Esophagus squamous epithelium (tissue), 5 donors: ENCODE data around the gene ZNF805. TPM values are rescaled to one million over a fixed set of nuclear protein-coding genes. Genes with fewer than 3 reads are reported as not detected.
"Not testable (repeated sequence)": the region's sequence is repeated elsewhere in the genome, so short reads cannot be mapped to it uniquely, and the experiment has no call there.

Experiments
- DNase-seq: peaks from one replicate; lab custom pipeline; 2025; lab: John Stamatoyannopoulos, UW
- H3K27ac ChIP-seq, 4 donors: fragments of 200-600 bp; sonication (generic); one replicate each; pipeline ENCODE4 v1.5.1; 2016 to 2019; ENCODE audit warnings: mild to moderate bottlenecking in 1 of 4
- H3K27me3 ChIP-seq, 4 donors: fragments of 200-600 bp; sonication (generic); 1 replicate in 3 of 4; 2 replicates in 1 of 4; pipeline versions ENCODE4 v1.5.1 to v1.6.0; 2017 to 2021; ENCODE audit warnings: antibody characterized with exemption in 1 of 4
- H3K36me3 ChIP-seq, 3 donors: fragments of 200-600 bp; sonication (generic); one replicate each; pipeline ENCODE4 v1.5.1; 2016 to 2019
- H3K4me1 ChIP-seq, 3 donors: fragments of 200-600 bp; sonication (generic); one replicate each; pipeline ENCODE4 v1.5.1; 2017 to 2019
- H3K4me3 ChIP-seq, 4 donors: fragments of 200-600 bp; sonication (generic); 1 replicate in 3 of 4; 2 replicates in 1 of 4; pipeline ENCODE4 v1.5.1; 2016 to 2019; ENCODE audit warnings: mild to moderate bottlenecking in 2 of 4, moderate library complexity in 1 of 4
- H3K9me3 ChIP-seq, 3 donors: fragments of 200-600 bp; sonication (generic); one replicate each; pipeline ENCODE4 v1.5.1; 2016 to 2019
- POLR2A ChIP-seq, 4 donors: fragments of 450-650 bp; IDR thresholded peaks; one replicate each; pipeline ENCODE4 v1.6.1; 2017; ENCODE audit warnings: antibody characterized with exemption in 4 of 4, mild to moderate bottlenecking in 4 of 4, moderate library complexity in 3 of 4
- WGBS, 2 donors: methylation state at CpG; one replicate each; pipeline ENCODE4 v1.1.5; 2018; 5-methylcytosine and 5-hydroxymethylcytosine counted together
- intact Hi-C: fragments of 100-400 bp; cut with DNase I; formaldehyde crosslinking; loops from one replicate; pipeline ENCODE4 v1.15.0; 2022
- total RNA-seq, 4 donors: library from RNA; depleted of rRNA; stranded (reverse); fragments of >200 nt; gene quantifications; one replicate each; pipeline ENCODE4 v1.1.0, GENCODE V29; 2016
- TF ChIP-seq, protein P1 (sequence below), 6 experiments: fragments of 450-650 bp in 4 of 6; fragments of 200-600 bp in 2 of 6; sonication (generic) in 2 of 6; IDR thresholded peaks; one replicate each; pipeline ENCODE4 v1.5.1; 2016 to 2019; ENCODE audit warnings: antibody characterized with exemption in 6 of 6, mild to moderate bottlenecking in 4 of 6, moderate library complexity in 4 of 6
- donor health status: DM: yes; HTN: yes; CAD: no.

The ZNF805 gene
- total RNA-seq, 4 donors from 2014 or later: 6.5 to 16.6 (median 7.6) TPM

DNA sequence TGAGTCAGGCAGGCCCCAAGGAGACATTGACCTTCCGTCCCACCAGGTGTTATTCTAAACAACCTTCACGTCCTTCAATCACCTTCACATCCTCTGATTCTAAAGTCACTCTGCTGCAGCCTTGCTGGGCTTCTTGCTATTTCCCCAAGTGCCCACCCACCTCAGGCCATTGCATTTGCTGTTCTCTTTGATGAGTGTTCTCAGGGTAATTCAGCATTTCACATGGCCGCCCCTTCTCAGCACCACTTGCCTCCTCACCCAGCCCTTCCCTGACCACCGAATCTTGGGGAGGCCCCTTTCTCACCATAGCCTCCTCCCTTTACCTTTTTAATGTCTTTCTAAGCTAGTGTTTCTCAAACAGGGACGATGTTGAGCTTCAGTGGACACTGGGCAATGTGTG is 4.6 kb downstream of the ZNF805 start:
- TF ChIP-seq, protein P1, sequence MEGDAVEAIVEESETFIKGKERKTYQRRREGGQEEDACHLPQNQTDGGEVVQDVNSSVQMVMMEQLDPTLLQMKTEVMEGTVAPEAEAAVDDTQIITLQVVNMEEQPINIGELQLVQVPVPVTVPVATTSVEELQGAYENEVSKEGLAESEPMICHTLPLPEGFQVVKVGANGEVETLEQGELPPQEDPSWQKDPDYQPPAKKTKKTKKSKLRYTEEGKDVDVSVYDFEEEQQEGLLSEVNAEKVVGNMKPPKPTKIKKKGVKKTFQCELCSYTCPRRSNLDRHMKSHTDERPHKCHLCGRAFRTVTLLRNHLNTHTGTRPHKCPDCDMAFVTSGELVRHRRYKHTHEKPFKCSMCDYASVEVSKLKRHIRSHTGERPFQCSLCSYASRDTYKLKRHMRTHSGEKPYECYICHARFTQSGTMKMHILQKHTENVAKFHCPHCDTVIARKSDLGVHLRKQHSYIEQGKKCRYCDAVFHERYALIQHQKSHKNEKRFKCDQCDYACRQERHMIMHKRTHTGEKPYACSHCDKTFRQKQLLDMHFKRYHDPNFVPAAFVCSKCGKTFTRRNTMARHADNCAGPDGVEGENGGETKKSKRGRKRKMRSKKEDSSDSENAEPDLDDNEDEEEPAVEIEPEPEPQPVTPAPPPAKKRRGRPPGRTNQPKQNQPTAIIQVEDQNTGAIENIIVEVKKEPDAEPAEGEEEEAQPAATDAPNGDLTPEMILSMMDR (IDR thresholded peaks at IDR 0.05): no peak
- no peak for TF ChIP-seq POLR2A (IDR thresholded peaks at IDR 0.05)
- H3K36me3 ChIP-seq: peaks cover 9 to 65% (median 16%) of the 10 kb centered on the region in 3 donors
- H3K4me1 ChIP-seq: peaks cover 6 to 21% (median 17%) of the 10 kb centered on the region in 3 donors
- no peak for DNase-seq
- no peaks in the 10 kb centered on the region for H3K9me3 ChIP-seq
- H3K4me3 ChIP-seq: no peak overlapping the region
- WGBS, 2 donors: 86 to 100% methylated on average over 2 to 4 of the region's 5 CpGs
- H3K27ac ChIP-seq: no peak overlapping the region
- intact Hi-C loops: no loop called here
- H3K27me3 ChIP-seq: no peaks in the 10 kb centered on the region

- no peak for DNase-seq
- Histone ChIP-seq H3K27me3 (no peaks in the 10 kb centered on the region), H3K36me3 (peaks cover 14 to 74% (median 16%) of the 10 kb centered on the region in 3 donors), H3K4me3 (no peak overlapping the region), H3K9me3 (no peaks in the 10 kb centered on the region), H3K27ac (no peak overlapping the region), H3K4me1 (peaks cover 6 to 19% (median 17%) of the 10 kb centered on the region in 3 donors)
- TF ChIP-seq POLR2A (IDR thresholded peaks at IDR 0.05): no peak
- TF ChIP-seq, protein P1 (IDR thresholded peaks at IDR 0.05): no peak
- intact Hi-C loops: no loop called here
- WGBS, 2 donors: 77 to 88% methylated on average over 6 of the region's 6 CpGs
Measured at GRCh38 chr19:57245959-57246358, 5.5 kb downstream of the ZNF805 start.

- TF ChIP-seq, protein P1 (IDR thresholded peaks at IDR 0.05): no peak
- no peak for TF ChIP-seq POLR2A (IDR thresholded peaks at IDR 0.05)
- peaks cover 26 to 99% (median 34%) of the 10 kb centered on the region in 3 donors for H3K36me3 ChIP-seq
- H3K4me1 ChIP-seq: no peaks in the 10 kb centered on the region
- no peak overlapping the region for H3K4me3 ChIP-seq
- intact Hi-C loops: no loop called here
- no peak for DNase-seq
- 100% methylated on average over 2 of the region's 6 CpGs for WGBS, 2 donors
- H3K9me3 ChIP-seq: no peaks in the 10 kb centered on the region
- no peaks in the 10 kb centered on the region for H3K27me3 ChIP-seq
- no peak overlapping the region for H3K27ac ChIP-seq
Measured at GRCh38 chr19:57248646-57249045, 8.2 kb downstream of the ZNF805 start.

- peaks cover 26 to 99% (median 41%) of the 10 kb centered on the region in 3 donors for H3K36me3 ChIP-seq
- no peak for DNase-seq
- intact Hi-C loops: no loop called here
- H3K4me3 ChIP-seq: no peak overlapping the region
- H3K9me3 ChIP-seq: no peaks in the 10 kb centered on the region
- no peaks in the 10 kb centered on the region for H3K27me3 ChIP-seq
- H3K4me1 ChIP-seq: no peaks in the 10 kb centered on the region
- no peak overlapping the region for H3K27ac ChIP-seq
- TF ChIP-seq, protein P1 (IDR thresholded peaks at IDR 0.05): no peak
- TF ChIP-seq POLR2A (IDR thresholded peaks at IDR 0.05): no peak
- 75 to 94% methylated on average over 1 of the region's 1 CpG for WGBS, 2 donors
Measured at GRCh38 chr19:57249329-57249728, 8.9 kb downstream of the ZNF805 start.

GRCh38 chr19:57253767-57254166 is 13.3 kb downstream of the ZNF805 start:
- H3K27ac ChIP-seq, H3K27me3 ChIP-seq, H3K9me3 ChIP-seq, intact Hi-C loops, H3K4me3 ChIP-seq, DNase-seq, H3K4me1 ChIP-seq: not testable (repeated sequence)
- 83 to 92% methylated on average over 2 to 6 of the region's 11 CpGs for WGBS, 2 donors
- peaks cover 12 to 76% (median 44%) of the 10 kb centered on the region in 3 donors for H3K36me3 ChIP-seq

DNA sequence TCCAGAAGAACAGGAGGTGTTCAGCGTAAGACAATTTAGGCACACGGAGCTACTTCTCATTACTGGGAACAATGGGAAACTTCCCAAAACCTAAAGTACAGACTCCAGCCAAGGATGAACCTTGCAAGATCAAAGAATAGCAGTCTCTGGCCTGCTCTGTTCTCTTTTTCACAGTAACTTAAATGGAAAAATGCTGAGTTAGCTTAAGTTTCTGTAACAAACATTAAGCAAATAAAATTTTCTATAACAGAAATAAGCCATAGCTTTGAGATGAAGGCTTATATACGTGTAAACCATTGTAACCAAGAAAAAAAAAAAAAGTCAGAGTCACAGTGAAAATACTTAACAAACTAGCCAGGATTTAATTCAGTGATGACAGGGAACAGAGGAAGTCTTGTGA is 21.6 kb downstream of the ZNF805 start:
- no peak overlapping the region for H3K27ac ChIP-seq
- WGBS, 2 donors: 75 to 92% methylated on average over 3 of the region's 3 CpGs
- no peaks in the 10 kb centered on the region for H3K9me3 ChIP-seq
- intact Hi-C loops: no loop called here
- TF ChIP-seq, protein P1 (IDR thresholded peaks at IDR 0.05): no peak
- no peak for TF ChIP-seq POLR2A (IDR thresholded peaks at IDR 0.05)
- H3K4me3 ChIP-seq: no peak overlapping the region
- no peaks in the 10 kb centered on the region for H3K27me3 ChIP-seq
- H3K36me3 ChIP-seq: peaks cover 0 to 36% (median 3%) of the 10 kb centered on the region in 3 donors
- no peak for DNase-seq
- no peaks in the 10 kb centered on the region for H3K4me1 ChIP-seq
